NCI-H460 (cell line): ENCODE measurements around the gene NFIA. TPM values are rescaled to one million over a fixed set of nuclear protein-coding genes. Genes with fewer than 3 reads are reported as not detected.

Source experiments
- DNase-seq: peaks from one replicate; pipeline ENCODE4 v3.0.0-alpha.2; 2016; ENCODE audit warnings: low read depth; ENCODE audit errors: extremely low read depth
- total RNA-seq: library from RNA; depleted of rRNA; stranded (reverse); fragments of >200 nt; shearing (Covaris generic); gene quantifications from 2 replicates; pipeline ENCODE4 v1.2.3, GENCODE V29; 2014

The NFIA gene
- total RNA-seq, 1 experiment from 2014 or later, result 16.9 TPM

DNA sequence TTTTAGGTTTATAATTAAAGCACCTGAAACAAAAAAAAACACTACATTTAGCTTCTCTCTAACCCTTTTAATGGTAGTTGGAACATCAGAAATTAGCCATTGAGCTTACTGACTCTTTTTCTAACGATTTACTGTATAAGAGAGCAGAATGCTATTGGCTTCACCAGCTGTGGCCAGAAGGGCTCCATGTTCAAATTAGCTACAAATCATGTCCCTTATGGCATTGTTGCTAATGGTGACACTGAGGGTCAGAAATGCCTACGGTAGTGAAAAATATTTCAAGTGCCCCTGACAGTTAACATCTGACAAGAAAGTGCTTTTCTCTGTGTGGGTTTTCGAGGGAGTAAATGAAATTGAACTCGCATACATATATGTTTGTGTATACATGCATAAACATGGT lies 232.7 kb downstream of the NFIA start:
- no peak for DNase-seq

DNA sequence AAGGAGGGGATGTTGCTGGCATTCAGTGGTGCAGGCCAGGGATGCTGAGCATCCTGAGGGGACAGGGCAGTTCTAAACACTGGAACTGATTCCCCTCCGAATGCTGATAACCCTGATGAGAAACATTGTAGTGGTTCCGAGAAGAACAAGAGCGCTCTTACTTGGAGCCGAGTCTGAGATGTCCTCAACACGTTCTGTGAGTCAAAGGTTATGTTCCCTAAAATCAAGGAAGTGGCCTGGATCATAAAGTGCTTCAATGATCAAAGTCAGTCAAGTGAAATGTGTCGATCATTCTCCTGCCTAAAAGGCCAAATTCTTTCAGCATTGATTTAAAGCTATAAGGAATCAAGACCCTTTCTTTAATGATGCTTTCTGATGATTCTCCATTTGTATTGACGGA lies 234.1 kb downstream of the NFIA start:
- DNase-seq, result no peak

DNA sequence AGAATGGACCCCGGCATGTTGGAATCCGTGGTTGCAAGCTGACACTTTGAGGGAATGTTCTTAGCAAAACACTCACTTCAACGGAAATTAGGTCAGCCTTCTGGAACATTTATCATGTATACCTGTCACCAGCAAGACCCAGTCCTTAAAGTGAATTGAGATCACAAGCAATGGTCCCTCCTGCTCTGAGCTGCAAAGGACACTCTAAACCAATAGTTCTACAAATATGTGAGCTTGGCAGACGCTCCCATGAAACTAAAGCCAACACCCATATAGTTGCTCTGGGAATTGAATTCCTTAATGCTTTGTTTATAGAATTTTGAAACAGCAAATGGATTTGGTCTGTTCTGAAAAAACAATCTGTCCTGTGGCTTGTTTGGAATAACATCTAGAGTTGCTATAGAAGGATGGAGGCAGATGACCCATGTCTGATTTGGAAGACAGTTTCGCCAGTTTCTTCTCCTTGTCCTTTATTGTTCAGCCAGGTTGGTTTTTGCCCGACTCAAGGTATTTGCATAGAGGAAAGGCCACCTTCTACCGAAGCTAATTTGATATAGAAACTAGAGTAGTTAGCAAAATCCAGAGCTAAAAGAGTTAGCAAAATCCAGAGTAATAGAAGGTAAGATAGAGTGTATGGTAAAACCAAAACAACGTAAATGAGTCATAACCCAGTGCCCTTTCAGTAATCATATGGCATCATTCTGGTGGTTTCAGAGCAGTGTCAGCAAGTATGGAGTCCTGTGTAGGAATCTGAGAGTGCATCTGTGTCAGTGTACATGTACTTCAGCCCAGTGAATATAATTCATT lies 236.2 kb downstream of the NFIA start:
- DNase-seq, result no peak

GRCh38 chr1:61320575-61320974 lies 238.2 kb downstream of the NFIA start:
- DNase-seq, result no peak

DNA sequence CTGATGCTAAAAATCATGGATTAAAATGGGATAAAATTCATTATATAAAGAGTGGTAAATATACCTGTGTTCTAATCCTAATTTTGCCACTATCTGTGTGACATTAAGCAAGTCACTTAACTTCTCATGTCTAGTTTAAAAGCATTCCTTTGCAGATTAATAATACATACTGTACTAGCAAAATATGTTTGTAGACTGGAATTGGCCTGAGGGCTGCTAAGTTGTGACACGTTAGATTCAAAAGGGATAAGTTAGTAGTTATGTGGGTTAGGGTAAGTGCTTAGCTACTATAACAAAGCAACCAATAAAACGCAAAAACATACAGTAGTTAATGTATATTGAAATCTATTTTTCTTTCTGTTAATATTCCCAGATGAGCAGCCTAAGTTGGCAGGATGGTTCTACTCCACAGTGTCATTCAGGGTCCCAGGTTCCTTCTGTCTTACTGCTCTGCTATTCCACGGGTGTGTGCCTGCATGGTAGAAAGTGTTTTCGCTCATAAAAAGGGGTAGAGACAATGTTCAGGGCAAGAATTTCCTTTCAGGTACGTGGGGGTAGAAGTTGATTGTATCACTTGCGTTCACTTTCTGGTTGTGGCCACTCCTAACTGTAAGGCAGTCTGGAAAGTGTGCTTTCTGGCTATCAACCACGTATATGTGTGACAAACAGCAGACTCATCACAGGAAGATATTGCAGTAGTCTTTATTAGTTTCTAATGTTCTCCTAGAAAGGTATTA lies 239.8 kb downstream of the NFIA start:
- DNase-seq, result no peak

GRCh38 chr1:61322769-61323168 lies 240.4 kb downstream of the NFIA start:
- DNase-seq, result no peak

DNA sequence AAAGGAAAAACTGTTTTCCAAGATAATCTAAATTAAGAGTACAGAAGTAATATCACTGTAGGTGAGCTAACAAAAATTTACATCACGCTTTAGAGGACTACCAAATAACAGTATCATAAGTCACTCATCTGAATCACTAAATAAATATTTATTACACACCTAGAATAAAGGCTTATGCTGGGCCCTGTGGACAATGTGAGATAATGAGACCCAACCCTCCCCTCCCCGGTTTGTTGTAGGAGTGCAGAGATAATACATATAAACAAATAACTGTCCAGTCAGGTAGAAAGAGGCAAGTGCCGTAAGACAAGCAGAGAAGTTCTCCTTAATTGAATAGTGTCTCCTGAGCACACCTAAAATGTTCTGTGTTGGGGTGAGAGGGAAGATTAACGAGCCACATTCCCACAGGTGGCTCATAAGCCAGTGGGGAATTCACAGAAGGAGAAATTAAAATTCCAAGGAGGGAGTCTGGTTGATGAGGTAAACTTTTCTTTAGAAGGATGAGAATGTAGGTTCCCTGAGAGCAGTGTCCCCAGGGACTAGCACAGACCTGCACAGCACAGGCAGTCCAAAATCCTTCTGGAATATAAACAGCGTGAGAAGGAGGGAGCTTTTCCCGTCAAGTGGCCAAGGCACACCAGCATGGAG lies 241.4 kb downstream of the NFIA start:
- no peak for DNase-seq

- no peak for DNase-seq
These were observed 244.4 kb downstream of the NFIA start for GRCh38 chr1:61326713-61327112.

- no peak for DNase-seq
These were observed 245.1 kb downstream of the NFIA start for GRCh38 chr1:61327436-61327835.

DNA sequence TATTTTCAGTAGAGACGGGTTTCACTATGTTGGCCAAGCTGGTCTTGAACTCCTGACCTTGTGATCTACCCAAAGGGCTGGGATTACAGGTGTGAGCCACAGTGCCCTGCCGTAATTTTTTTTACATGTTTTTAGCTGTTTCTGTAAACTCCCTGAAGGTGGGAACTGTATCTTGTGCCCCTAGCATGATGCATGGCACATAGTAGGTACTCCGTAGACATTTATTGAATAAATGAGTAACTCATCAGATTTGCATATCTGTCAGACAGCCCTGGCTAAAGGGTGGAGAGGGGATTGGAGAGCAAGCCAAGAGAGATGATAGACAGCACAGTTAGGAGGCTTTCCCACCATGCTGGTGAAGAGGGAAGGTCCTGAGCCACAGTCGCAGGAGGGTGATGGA lies 247.2 kb downstream of the NFIA start:
- DNase-seq, result no peak

- DNase-seq, result no peak
These were observed 247.7 kb downstream of the NFIA start for GRCh38 chr1:61330018-61330417.

GRCh38 chr1:61330571-61330970 lies 248.2 kb downstream of the NFIA start:
- DNase-seq, result no peak

DNA sequence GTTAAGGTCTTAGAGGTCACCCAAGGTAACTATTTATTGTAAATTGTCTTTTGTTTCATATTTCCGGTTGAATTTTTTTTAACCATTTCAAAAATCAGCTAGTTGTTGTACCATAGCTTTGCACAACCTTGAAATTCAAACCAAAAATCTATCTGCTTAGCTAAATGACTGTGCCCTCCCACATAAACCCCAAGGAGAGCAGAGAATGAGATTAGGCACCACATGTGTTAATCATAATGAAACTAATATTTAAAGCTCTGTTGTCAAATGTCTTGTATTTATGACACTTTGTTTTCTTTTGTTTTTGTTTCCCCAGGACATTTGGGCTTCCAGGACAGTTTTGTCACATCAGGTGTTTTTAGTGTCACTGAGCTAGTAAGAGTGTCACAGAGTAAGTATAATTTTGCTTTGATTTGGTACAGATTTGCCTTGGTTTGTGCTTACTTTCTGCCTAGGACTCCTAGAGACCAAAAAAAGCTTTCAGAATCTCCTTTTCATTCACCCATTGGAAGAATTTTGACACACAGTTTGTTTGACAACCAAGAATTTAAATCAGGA lies 249.9 kb downstream of the NFIA start:
- DNase-seq, result no peak

GRCh38 chr1:61332796-61333195 lies 250.4 kb downstream of the NFIA start:
- DNase-seq, result no peak

DNA sequence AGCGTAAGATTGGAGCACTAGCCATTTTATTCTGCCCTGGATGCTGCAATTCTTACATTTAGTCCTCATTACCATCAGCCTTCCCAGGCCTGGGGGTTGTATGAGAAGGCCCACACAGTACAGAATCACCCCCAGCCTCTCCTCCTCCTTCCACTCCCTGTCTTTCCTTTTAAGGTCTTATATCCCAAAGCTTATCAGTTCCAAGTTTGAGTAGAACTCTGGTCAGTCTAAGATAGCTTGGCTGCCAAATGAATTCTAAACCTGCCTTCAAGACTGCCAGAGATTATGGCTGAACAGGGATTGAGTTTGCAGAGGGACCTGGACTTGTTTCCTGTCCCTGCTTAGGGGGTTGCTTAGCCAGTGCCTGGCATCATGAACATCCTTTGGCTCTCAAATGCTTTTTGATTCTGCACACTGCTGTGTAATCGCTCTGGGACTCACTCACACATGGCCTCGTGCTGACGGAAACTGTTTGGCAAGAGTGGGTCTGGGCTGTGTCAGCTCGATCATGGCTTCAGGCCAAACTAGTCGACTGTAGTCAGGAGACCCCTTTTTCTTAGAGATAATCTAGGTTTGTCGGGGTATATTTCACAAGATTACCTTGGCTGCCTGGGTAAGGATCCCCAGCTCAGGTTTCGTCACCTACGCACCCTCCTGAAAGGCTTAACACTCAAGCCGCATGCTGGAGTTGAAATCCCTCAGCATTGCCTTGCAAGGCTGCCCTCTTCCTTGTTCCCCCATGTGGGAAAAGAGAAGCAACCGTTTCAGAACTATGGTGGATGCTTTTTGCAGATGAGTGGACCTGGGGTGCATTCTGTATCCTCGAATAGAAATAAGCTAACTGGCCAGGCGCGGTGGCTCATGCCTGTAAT lies 252.6 kb downstream of the NFIA start:
- no peak for DNase-seq

GRCh38 chr1:61337037-61337436 lies 254.7 kb downstream of the NFIA start:
- no peak for DNase-seq

DNA sequence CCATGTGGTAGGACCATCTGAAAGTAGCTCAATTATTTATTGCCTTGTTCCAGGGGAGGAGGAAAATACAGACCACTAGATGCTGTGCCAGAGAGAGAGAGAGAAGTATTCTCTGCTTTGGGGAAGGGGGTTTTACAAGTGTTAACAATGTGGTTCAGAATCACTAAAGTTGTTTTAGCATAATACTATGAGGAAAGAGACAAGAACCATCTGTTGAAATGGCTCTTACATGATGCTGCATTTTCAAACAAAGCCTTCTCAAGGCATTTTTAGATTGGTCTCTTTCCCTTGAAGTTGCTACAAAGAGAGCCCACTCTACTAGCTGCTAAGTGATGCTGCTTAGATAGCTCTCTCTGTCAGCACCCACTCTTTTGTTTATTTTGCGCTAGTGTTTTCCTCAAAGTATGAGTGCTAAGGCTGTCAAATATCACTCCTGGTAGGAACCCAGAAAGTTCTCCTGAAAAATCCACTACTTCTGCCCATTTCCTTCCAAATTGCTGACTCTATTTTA lies 255.1 kb downstream of the NFIA start:
- no peak for DNase-seq

DNA sequence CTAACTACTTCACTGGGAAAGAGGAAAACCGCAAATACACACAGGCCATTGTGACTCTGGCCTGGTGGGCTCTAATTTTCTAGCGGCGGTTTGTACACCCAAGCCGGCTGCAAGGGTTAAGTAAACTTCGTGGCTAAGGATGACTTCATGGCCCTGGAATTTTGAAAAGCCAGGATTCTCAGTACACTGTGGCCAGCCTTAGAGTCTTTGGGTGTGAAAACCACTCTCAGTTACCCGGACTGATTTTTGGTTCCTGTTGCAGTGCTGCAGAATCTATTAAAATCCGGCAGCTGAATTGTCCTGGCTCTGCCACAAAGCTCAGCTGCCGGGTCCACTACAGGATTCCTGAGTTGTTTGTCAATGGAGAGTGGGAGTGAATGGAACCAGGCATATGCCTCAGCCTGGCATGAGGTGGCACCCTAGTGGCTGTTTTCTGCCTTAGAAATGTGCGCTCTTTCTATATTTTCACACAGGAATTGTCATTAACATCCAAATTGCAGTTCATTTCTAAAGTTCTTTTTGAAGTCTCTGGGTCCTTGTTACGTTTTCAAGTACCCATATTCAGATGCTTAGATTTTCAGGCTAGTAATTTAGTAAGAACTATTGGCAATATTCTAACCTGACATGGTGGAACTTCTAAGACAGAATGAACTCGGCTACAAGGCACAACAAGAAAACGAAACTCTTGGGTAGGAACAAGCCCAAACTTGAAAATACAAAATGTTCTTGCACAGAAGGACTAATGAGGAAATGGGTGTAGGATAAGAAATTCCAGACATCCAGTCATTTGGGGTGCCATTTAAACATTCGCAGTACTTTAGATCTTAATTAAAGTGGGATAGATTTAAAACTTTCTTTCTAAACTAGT lies 255.9 kb downstream of the NFIA start:
- peak; percentile 80 for DNase-seq

- DNase-seq, result no peak
These were observed 256.5 kb downstream of the NFIA start for GRCh38 chr1:61338899-61339298.
